HG03469 (cell line): ENCODE measurements around the gene MYL7.
"Not testable (repeated sequence)": the region's sequence is repeated elsewhere in the genome, so short reads cannot be mapped to it uniquely, and the experiment has no call there.

Experiments
- ATAC-seq: cut with Tn5 transposase; IDR thresholded peaks from one replicate; pipeline ENCODE4 v1.9.1; 2021; ENCODE audit warnings: mild to moderate bottlenecking, moderate library complexity, moderate number of reproducible peaks; ENCODE audit not compliant: unreplicated experiment

Gene MYL7

GRCh38 chr7:44133295-44133694, 7.8 kb downstream of the MYL7 start:
- ATAC-seq: no peak

- no peak for ATAC-seq
Measured at GRCh38 chr7:44132039-44132438, 9.1 kb downstream of the MYL7 start.

- no peak for ATAC-seq
Measured at GRCh38 chr7:44131173-44132029, 9.7 kb downstream of the MYL7 start.

GRCh38 chr7:44128721-44129582, 12.2 kb downstream of the MYL7 start:
- no peak for ATAC-seq

GRCh38 chr7:44127161-44127560, 14.0 kb downstream of the MYL7 start:
- ATAC-seq: no peak

GRCh38 chr7:44126574-44126973, 14.6 kb downstream of the MYL7 start:
- not testable (repeated sequence) for ATAC-seq

GRCh38 chr7:44124822-44125202, 16.3 kb downstream of the MYL7 start:
- ATAC-seq: no peak

- peak; percentile 95 for ATAC-seq
Measured at GRCh38 chr7:44123190-44124003, 17.7 kb downstream of the MYL7 start, which contains the start of gene POLD2. TSS of gene POLD2 (minus strand) at chr7:44123548. CDS start at chr7:44122053, 1,495 bp downstream.

- no peak for ATAC-seq
Measured at GRCh38 chr7:44122529-44122928, 18.6 kb downstream of the MYL7 start.

- no peak for ATAC-seq
Measured at GRCh38 chr7:44121761-44122420, 19.2 kb downstream of the MYL7 start.

GRCh38 chr7:44120395-44120794, 20.7 kb downstream of the MYL7 start:
- ATAC-seq: no peak

- ATAC-seq: no peak
Measured at GRCh38 chr7:44119829-44120380, 21.2 kb downstream of the MYL7 start.

GRCh38 chr7:44117801-44118429, 23.2 kb downstream of the MYL7 start:
- ATAC-seq: no peak

GRCh38 chr7:44116789-44117666, 24.1 kb downstream of the MYL7 start:
- ATAC-seq: no peak

GRCh38 chr7:44116087-44116788, 24.9 kb downstream of the MYL7 start:
- no peak for ATAC-seq

- ATAC-seq: no peak
Measured at GRCh38 chr7:44114586-44115310, 26.4 kb downstream of the MYL7 start.

GRCh38 chr7:44113764-44114354, 27.3 kb downstream of the MYL7 start:
- no peak for ATAC-seq
